Pulmonary artery endothelial cell (primary cell): ENCODE results near the gene LGR5. TPM values are rescaled to one million over a fixed set of nuclear protein-coding genes. Genes with fewer than 3 reads are reported as not detected.
"Not testable (repeated sequence)": the region's sequence is repeated elsewhere in the genome, so short reads cannot be mapped to it uniquely, and the experiment has no call there.

Experiments
- DNase-seq: peaks from one replicate; pipeline ENCODE4 v3.0.0-alpha.2; 2011; ENCODE audit warnings: low read depth, low spot score
- total RNA-seq: library from RNA; depleted of rRNA; stranded (reverse); fragments of >200 nt; gene quantifications from 2 replicates; pipeline ENCODE4 v1.2.3, GENCODE V29; 2014

LGR5 gene
- total RNA-seq, 1 donor from 2014 or later = not detected

- no peak for DNase-seq
These were observed 106.8 kb downstream of the LGR5 start for GRCh38 chr12:71546322-71546861.

GRCh38 chr12:71548893-71549292 is 109.3 kb downstream of the LGR5 start:
- DNase-seq = no peak

- DNase-seq = no peak
These were observed 111.9 kb downstream of the LGR5 start for GRCh38 chr12:71551529-71551928.

- DNase-seq = no peak
These were observed 113.3 kb downstream of the LGR5 start for GRCh38 chr12:71552728-71553501.

- no peak for DNase-seq
These were observed 115.6 kb downstream of the LGR5 start for GRCh38 chr12:71555191-71555590.

- DNase-seq = not testable (repeated sequence)
These were observed 116.2 kb downstream of the LGR5 start for GRCh38 chr12:71555789-71556188.

GRCh38 chr12:71556448-71556847 is 116.8 kb downstream of the LGR5 start:
- no peak for DNase-seq

- DNase-seq = no peak
These were observed 117.3 kb downstream of the LGR5 start for GRCh38 chr12:71556875-71557274.

- DNase-seq = no peak
These were observed 118.8 kb downstream of the LGR5 start for GRCh38 chr12:71558445-71558844.

- DNase-seq = no peak
These were observed 123.3 kb downstream of the LGR5 start for GRCh38 chr12:71562676-71563595.

- DNase-seq = no peak
These were observed 125.9 kb downstream of the LGR5 start for GRCh38 chr12:71565535-71565934.

GRCh38 chr12:71566655-71567054 is 127.1 kb downstream of the LGR5 start:
- no peak for DNase-seq

GRCh38 chr12:71567537-71567936 is 127.9 kb downstream of the LGR5 start:
- no peak for DNase-seq

GRCh38 chr12:71569885-71570284 is 130.3 kb downstream of the LGR5 start:
- not testable (repeated sequence) for DNase-seq

GRCh38 chr12:71576496-71576895 is 136.9 kb downstream of the LGR5 start:
- DNase-seq = no peak

- no peak for DNase-seq
These were observed 139.2 kb downstream of the LGR5 start for GRCh38 chr12:71578694-71579258.

GRCh38 chr12:71581206-71581605 is 141.6 kb downstream of the LGR5 start:
- no peak for DNase-seq

GRCh38 chr12:71582925-71583324 is 143.3 kb downstream of the LGR5 start:
- no peak for DNase-seq

- DNase-seq = no peak
These were observed 144.8 kb downstream of the LGR5 start for GRCh38 chr12:71584356-71584755.

- DNase-seq = no peak
These were observed 145.6 kb downstream of the LGR5 start for GRCh38 chr12:71585218-71585617.

- DNase-seq = no peak
These were observed 147.4 kb downstream of the LGR5 start for GRCh38 chr12:71587012-71587411.

GRCh38 chr12:71589478-71589881 is 149.9 kb downstream of the LGR5 start:
- DNase-seq = no peak
